OCI-LY3 (cell line): Measurements from ENCODE around the gene LHPP.

Experiments
- CTCF ChIP-seq: fragments of 200-600, 300-600 bp; sonication (generic); IDR thresholded peaks from 2 replicates; pipeline ENCODE4 v1.5.1; 2014; ENCODE audit warnings: antibody characterized with exemption, low read length, low read depth
- EZH2phosphoT487 ChIP-seq: fragments of 200-600 bp; shearing (Covaris generic); IDR thresholded peaks from 2 replicates; pipeline ENCODE4 v1.6.1; 2018; ENCODE audit warnings: antibody characterized with exemption, mixed run types, low read depth

GRCh38 chr10:124460144-124460543 is 1.5 kb upstream of the LHPP start:
- TF ChIP-seq CTCF, result no peak
- TF ChIP-seq EZH2phosphoT487, result no peak
